MM.1S (cell line): Measurements from ENCODE around the gene TMEM170A.

Experiments used
- DNase-seq: peaks from one replicate; pipeline ENCODE4 v3.0.0-alpha.2; 2015
- H2AFZ ChIP-seq: fragments of 300-600 bp; sonication (generic); 2 replicates; pipeline ENCODE4 v1.6.0; 2016; ENCODE audit warnings: antibody characterized with exemption, low read length
- H3F3A ChIP-seq: fragments of 300-600 bp; sonication (generic); 2 replicates; pipeline ENCODE4 v1.6.1; 2016; ENCODE audit warnings: mild to moderate bottlenecking, antibody characterized with exemption, low read length, moderate library complexity, mixed read lengths; ENCODE audit not compliant: insufficient read depth
- H3K27ac ChIP-seq: fragments of 300-600 bp; sonication (generic); 2 replicates; pipeline ENCODE4 v1.5.1; 2016; ENCODE audit warnings: mild to moderate bottlenecking, low read length
- H3K27me3 ChIP-seq: fragments of 300-600 bp; sonication (generic); replicated peaks from 2 replicates; pipeline ENCODE4 v1.6.0; 2016; ENCODE audit warnings: low read length; ENCODE audit not compliant: insufficient read depth
- H3K36me3 ChIP-seq: fragments of 300-600 bp; sonication (generic); replicated peaks from 2 replicates; pipeline ENCODE4 v1.6.1; 2016; ENCODE audit warnings: mild to moderate bottlenecking, low read length, mixed read lengths; ENCODE audit not compliant: insufficient read depth
- H3K4me1 ChIP-seq: fragments of 300-600 bp; sonication (generic); 2 replicates; pipeline ENCODE4 v1.6.1; 2016; ENCODE audit warnings: low read length, mixed read lengths
- H3K4me2 ChIP-seq: fragments of 300-600 bp; sonication (generic); 2 replicates; pipeline ENCODE4 v1.6.0; 2016; ENCODE audit warnings: low read depth, low read length
- H3K4me3 ChIP-seq: fragments of 300-600 bp; sonication (generic); 2 replicates; pipeline ENCODE4 v1.5.1; 2016; ENCODE audit warnings: low read length, mixed read lengths
- H3K79me2 ChIP-seq: fragments of 300-600 bp; sonication (generic); 2 replicates; pipeline ENCODE4 v1.6.1; 2016; ENCODE audit warnings: mixed run types, low read length, mixed read lengths
- H3K9ac ChIP-seq: fragments of 300-600 bp; sonication (generic); 2 replicates; pipeline ENCODE4 v1.6.1; 2016; ENCODE audit warnings: low read length, mixed read lengths
- H3K9me2 ChIP-seq: fragments of 300-600 bp; sonication (generic); replicated peaks from 2 replicates; pipeline ENCODE4 v1.6.1; 2016; ENCODE audit warnings: mild to moderate bottlenecking, low read length, mixed read lengths; ENCODE audit not compliant: insufficient read depth
- H3K9me3 ChIP-seq: fragments of 300-600 bp; sonication (generic); replicated peaks from 2 replicates; pipeline ENCODE4 v1.6.1; 2016; ENCODE audit warnings: mild to moderate bottlenecking, low read length, mixed read lengths; ENCODE audit not compliant: insufficient read depth
- H4K20me1 ChIP-seq: fragments of 300-600 bp; sonication (generic); 2 replicates; pipeline ENCODE4 v1.6.1; 2016; ENCODE audit warnings: mild to moderate bottlenecking, low read length, moderate library complexity, mixed read lengths; ENCODE audit not compliant: insufficient read depth
- EZH2 ChIP-seq: fragments of 300-600 bp; sonication (generic); optimal IDR thresholded peaks from 2 replicates; pipeline ENCODE3; 2017; ENCODE audit warnings: low read depth, mild to moderate bottlenecking, antibody characterized with exemption, low read length, mixed read lengths
- EZH2phosphoT487 ChIP-seq: fragments of 300-600 bp; sonication (generic); IDR thresholded peaks from 2 replicates; pipeline ENCODE4 v1.6.1; 2018; ENCODE audit warnings: antibody characterized with exemption, low read length
- TF ChIP-seq, protein P1 (sequence below): fragments of 300-600 bp; sonication (generic); IDR thresholded peaks from 2 replicates; pipeline ENCODE4 v1.5.1; 2016; ENCODE audit warnings: antibody characterized with exemption, low read length, mixed read lengths

The TMEM170A gene

GRCh38 chr16:75443298-75443697 lies 21.2 kb downstream of the TMEM170A start:
- Histone ChIP-seq H3K9me3 (no peaks in the 10 kb centered on the region), H3K36me3 (no peaks in the 10 kb centered on the region), H3K27me3 (no peaks in the 10 kb centered on the region), H2AFZ (no peak overlapping the region), H3K4me2 (no peak overlapping the region), H3K27ac (no peak overlapping the region), H3F3A (no peaks in the 10 kb centered on the region), H3K9me2 (no peaks in the 10 kb centered on the region), H4K20me1 (no peaks in the 10 kb centered on the region), H3K4me1 (no peaks in the 10 kb centered on the region), H3K9ac (no peak overlapping the region), H3K4me3 (no peak overlapping the region), H3K79me2 (no peaks in the 10 kb centered on the region)
- DNase-seq, result no peak
- TF ChIP-seq EZH2 (no peak), EZH2phosphoT487 (no peak)
- TF ChIP-seq, protein P1, sequence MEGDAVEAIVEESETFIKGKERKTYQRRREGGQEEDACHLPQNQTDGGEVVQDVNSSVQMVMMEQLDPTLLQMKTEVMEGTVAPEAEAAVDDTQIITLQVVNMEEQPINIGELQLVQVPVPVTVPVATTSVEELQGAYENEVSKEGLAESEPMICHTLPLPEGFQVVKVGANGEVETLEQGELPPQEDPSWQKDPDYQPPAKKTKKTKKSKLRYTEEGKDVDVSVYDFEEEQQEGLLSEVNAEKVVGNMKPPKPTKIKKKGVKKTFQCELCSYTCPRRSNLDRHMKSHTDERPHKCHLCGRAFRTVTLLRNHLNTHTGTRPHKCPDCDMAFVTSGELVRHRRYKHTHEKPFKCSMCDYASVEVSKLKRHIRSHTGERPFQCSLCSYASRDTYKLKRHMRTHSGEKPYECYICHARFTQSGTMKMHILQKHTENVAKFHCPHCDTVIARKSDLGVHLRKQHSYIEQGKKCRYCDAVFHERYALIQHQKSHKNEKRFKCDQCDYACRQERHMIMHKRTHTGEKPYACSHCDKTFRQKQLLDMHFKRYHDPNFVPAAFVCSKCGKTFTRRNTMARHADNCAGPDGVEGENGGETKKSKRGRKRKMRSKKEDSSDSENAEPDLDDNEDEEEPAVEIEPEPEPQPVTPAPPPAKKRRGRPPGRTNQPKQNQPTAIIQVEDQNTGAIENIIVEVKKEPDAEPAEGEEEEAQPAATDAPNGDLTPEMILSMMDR, result no peak

- H3K79me2 ChIP-seq, result peaks cover 9% of the 10 kb centered on the region
- peak overlapping the region; percentile 81 for H3K4me2 ChIP-seq
- no peaks in the 10 kb centered on the region for H3K27me3 ChIP-seq
- H3K36me3 ChIP-seq, result no peaks in the 10 kb centered on the region
- H3K27ac ChIP-seq, result peak overlapping the region; percentile 70; the same call in 1 of the 2 replicates
- H4K20me1 ChIP-seq, result no peaks in the 10 kb centered on the region
- peak overlapping the region; percentile 88 for H2AFZ ChIP-seq
- H3K9me3 ChIP-seq, result no peaks in the 10 kb centered on the region
- no peaks in the 10 kb centered on the region for H3K4me1 ChIP-seq
- peak; percentile 66 for DNase-seq
- TF ChIP-seq EZH2phosphoT487 (no peak), EZH2 (no peak)
- TF ChIP-seq, protein P1, result no peak
- no peaks in the 10 kb centered on the region for H3K9me2 ChIP-seq
- H3K4me3 ChIP-seq, result peak overlapping the region; percentile 83
- peaks cover 5% of the 10 kb centered on the region; the same call in 1 of the 2 replicates for H3F3A ChIP-seq
- H3K9ac ChIP-seq, result peak overlapping the region; percentile 64
Measured at GRCh38 chr16:75433732-75434413, 30.6 kb downstream of the TMEM170A start.

DNA sequence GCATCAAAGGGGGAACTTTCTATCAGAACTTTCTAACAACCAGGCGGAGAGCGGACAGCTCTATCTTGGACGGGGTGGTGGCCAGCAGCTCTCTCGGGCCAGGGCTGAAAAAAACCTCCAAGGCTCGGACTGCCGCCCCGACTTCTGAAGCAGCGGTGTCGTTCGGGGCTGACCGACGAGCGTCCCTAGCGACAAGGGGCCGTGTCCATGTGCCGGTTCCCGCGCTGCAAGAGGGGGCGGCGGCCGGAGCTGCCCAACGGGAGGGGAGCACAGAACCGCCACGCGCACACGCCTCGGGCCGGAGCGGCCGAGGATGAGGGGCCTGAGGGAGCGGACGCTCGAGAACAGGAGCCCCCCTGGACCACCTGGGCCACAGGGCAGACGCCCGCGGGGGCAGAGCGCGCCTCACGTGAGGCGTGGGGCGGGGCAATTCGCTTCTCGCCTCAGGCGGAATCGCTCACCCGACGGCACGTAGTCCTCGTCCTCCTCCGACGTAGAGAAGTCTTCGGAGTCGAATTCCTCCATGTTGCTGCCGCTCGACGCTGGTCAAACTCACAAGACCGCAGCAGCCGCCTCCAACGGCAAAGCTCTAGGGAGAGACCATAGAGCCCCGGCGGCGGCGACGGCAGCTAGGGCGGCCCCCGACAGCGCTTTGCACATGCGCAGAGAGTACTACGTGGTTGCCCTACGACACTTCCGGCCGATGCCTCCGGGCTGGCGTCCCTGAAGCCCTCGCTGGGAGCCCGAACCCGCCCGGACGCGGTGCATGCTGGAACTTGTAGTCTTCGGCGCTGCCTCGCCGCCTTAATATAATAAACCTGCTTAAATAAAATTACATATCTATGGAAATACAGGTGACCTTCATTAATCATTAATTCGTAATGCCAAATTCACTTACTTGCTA lies 31.4 kb downstream of the TMEM170A start, which contains the start of gene CFDP1:
Gene CFDP1 (minus strand): TSS at position 676 of the 904 bp plus-strand sequence. CDS start 151 bp downstream, at position 525.
- Histone ChIP-seq H3K36me3 (no peaks in the 10 kb centered on the region), H3K79me2 (peaks cover 9% of the 10 kb centered on the region), H3K27ac (peak within 1 kb of the TSS; percentile 70; the same call in 1 of the 2 replicates), H3F3A (peaks cover 5% of the 10 kb centered on the region; the same call in 1 of the 2 replicates), H3K4me3 (peak within 1 kb of the TSS; percentile 83), H4K20me1 (no peaks in the 10 kb centered on the region), H3K9ac (peak within 1 kb of the TSS; percentile 64), H3K9me2 (no peaks in the 10 kb centered on the region), H3K4me1 (no peaks in the 10 kb centered on the region), H3K27me3 (no peaks in the 10 kb centered on the region), H3K4me2 (peak within 1 kb of the TSS; percentile 81), H2AFZ (peak within 1 kb of the TSS; percentile 88), H3K9me3 (no peaks in the 10 kb centered on the region)
- peak; percentile 91 for DNase-seq
- TF ChIP-seq EZH2 (no peak), EZH2phosphoT487 (no peak)
- TF ChIP-seq, protein P1, result no peak
